DMS79 treated with DMSO at 0.1 percent for 48 hours (cell line): ENCODE data around the gene ADPRH.
A peak's percentile ranks its signal among the peaks of the same experiment; 100 is the strongest.

Source experiments
- DNase-seq: peaks from one replicate; lab custom pipeline; 2025; lab: John Stamatoyannopoulos, UW

The ADPRH gene

DNA sequence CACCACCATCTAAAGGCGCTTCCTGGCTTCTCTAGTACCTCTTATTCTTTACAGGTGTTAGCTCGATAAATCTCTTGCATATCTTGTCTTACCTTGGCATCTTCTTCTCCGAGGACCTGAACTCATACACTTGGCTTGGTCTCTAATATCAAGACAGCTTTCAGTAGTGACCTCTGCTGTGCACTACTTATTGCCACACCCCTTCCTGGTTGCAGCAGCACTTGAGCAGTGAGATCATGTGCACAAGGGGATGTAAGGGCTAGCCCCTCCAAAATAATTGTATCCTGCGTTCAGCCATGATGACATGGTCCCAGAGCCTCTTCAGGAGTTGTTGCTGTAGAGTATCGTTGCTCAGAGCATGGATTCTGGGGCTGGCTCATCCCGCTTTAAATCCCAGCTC, 17.1 kb downstream of the ADPRH start:
- no peak for DNase-seq

- no peak for DNase-seq
These were observed 18.4 kb downstream of the ADPRH start, which contains the start of gene PLA1A for GRCh38 chr3:119597548-119598288. Gene PLA1A (plus strand): TSS chr3:119597885. CDS start chr3:119597914, 29 bp downstream.

DNA sequence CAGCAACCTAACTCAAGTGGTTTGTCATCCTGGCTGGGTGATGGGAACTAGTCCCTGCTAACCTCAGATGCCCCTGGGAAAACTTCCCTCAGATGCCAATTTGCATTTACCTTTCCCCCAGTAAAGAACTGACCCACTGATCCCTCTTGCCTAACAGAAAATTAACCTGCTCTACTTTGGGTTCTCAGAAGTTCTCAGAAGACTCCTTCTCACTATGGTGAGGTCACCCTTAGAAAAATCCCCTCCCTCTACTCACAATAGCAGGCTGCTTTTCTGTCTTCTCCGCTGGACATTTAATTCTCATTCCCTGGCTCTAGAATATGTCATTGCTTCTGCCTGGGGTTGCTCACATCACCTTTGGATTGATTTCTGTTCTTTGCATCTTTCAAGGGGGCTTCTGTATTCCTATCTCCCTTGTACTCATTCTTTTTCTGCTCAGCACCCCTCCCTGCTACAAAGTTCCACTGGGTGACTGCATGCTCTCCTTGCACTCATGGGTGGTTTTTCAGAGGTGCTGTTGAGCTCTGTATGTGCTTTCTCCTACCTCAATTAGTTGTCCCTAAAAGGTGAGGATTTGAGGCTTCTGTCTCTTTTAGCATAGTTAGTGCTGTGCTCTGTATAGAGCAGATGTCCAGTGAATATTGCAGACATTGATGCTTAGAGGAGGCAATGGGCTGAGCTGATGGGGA, 19.3 kb downstream of the ADPRH start:
- DNase-seq, result no peak

DNA sequence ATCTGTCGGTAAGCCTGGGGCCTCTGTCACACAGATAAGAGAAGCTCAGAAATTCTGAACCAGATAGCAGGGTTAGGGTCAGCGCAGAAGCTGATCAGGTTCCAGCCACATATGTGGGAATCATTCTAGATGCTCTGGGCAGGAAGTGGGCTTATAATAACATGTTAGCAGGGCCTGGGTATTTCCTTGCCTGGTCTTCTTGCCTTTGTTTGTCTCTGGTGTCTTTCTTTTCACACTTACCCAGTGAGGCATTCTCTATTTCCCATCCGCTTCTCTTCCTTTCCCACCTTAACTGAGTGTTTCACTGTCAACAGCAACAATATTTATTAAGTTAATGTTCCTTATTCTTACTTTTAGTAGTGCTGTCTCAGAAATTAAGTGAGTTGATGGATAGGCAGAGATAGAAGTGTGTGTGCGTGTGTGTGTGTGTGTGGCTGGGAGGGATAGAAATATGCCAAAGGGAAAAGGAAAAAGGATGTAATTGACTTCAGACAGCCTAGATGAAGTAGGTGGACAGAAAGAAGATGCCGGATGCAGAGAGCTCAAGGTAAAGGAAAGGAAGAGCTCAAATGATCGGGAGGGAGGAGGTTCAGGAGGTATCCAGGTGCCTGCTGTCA, 20.4 kb downstream of the ADPRH start:
- no peak for DNase-seq

DNA sequence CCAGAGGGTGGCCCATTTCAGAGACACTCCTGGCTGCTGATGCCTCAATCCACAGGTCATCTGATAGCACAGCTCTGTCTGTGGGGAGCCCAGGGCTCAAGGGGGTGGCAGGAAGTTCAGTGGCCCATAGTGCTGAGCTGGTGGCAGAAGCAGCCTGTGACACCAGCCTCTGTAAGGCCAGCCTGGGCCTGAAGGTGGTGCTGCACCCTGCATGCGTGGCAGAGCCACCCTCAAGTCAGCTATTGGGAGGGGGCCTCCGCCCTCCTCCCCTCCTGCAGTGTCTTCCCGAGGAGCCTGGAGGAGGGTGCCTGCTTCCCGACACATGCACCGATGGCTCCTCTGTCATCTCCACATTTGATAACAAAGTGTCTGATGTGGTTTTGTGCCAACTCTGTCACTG, 21.4 kb downstream of the ADPRH start:
- DNase-seq, result no peak

GRCh38 chr3:119601154-119601553, 21.9 kb downstream of the ADPRH start:
- DNase-seq, result no peak

- DNase-seq, result no peak
These were observed 23.4 kb downstream of the ADPRH start for GRCh38 chr3:119602676-119603075.

DNA sequence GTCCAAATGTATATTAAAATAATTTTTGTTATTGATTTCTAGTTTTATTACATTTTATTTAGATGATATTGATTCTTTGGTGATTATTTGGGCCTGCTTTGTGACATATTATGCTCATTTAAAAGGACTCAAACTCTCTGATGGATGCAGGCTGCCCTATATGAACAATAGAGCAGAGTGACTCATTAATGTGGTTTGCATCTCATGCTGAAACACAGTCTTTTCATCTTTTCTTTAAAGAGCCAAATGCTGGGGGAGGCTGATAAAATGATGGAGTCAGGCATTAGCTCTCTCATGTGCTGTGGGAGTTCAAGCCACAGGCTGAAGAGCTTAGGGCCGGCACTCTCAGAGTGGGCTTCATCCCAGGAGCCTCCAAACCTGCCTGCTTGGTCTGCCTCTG, 25.6 kb downstream of the ADPRH start:
- no peak for DNase-seq

GRCh38 chr3:119608405-119609000, 29.2 kb downstream of the ADPRH start:
- peak; percentile 13 for DNase-seq

DNA sequence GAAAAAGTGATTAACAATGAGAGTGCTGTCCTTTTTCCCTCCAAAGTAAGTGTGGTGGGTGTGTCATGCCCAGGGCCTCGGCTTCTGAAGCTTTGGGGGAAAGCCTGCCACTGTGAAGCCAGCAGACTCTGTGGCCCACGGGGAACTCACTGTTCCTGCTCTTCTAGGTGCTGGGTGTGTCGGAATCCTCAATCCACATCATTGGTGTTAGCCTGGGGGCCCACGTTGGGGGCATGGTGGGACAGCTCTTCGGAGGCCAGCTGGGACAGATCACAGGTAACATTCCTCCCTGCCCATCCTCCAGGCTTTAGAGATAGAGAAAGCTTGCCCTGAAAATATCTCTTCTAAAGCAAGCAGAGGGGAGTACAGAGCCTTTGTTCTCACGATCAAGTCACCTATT, 30.0 kb downstream of the ADPRH start:
- no peak for DNase-seq

DNA sequence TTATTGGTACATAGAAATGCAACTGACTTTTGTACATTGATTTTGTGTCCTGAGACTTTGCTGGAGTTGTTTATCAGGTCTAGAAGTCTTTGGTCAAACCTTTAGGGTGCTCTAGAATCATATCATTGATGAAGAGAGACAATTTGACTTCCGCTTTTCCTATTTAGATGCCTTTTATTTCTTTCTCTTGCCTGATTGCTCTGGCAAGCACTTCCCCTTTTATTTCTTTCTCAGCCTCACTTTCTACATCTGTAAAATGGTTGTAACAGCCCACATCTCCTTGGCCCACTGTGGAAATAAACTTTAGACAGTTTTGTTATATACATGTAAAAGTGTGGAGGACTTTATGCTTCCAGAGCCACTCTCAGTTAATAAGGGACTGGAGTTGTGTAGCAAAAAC, 32.4 kb downstream of the ADPRH start:
- DNase-seq, result no peak

GRCh38 chr3:119613201-119613600, 33.9 kb downstream of the ADPRH start:
- no peak for DNase-seq

DNA sequence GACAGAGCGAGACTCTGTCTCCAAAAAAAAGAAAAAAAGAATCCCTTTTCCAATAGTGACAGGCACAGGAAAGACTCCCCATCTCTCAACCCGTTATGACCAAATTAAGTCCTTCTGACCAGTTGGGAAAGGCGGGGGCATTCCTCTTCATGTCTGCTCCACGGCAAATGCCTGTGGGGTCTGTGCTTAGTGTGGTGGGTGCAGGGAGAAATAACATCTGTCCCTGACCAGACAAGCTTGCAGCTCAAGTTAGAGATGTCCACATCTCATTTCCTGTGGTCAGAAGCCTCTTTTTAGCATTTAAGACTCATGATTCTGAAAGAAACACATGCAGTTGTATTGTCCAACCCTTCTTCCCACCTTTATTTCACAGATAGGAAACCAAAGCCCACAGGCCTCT, 34.6 kb downstream of the ADPRH start:
- DNase-seq, result no peak

- no peak for DNase-seq
These were observed 36.8 kb downstream of the ADPRH start for GRCh38 chr3:119616056-119616455.

- no peak for DNase-seq
These were observed 39.8 kb downstream of the ADPRH start for GRCh38 chr3:119619094-119619493.

- DNase-seq, result no peak
These were observed 41.6 kb downstream of the ADPRH start for GRCh38 chr3:119620899-119621298.

GRCh38 chr3:119624002-119624720, 44.9 kb downstream of the ADPRH start:
- DNase-seq, result no peak

GRCh38 chr3:119625451-119626153, 46.3 kb downstream of the ADPRH start:
- no peak for DNase-seq

GRCh38 chr3:119626196-119626595, 46.9 kb downstream of the ADPRH start:
- no peak for DNase-seq

GRCh38 chr3:119627461-119627860, 48.2 kb downstream of the ADPRH start:
- no peak for DNase-seq

DNA sequence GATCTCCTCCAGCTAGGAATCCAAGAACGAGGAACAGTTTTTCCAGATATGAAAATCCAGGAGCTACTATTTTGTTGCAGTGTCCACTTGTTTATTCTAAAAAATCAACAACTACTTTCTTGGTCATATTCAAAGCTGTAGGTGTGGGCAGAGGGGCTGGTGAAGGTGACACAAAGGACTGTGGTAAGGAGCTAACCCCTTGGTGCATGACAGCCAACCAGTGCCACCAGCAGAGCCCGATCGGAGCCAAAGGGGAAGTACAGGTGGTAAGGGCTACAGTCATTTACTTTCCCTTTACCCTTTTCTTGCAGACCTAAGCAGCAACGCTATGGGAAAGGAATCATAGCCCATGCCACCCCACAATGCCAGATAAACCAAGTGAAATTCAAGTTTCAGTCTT, 49.1 kb downstream of the ADPRH start:
- DNase-seq, result no peak
